Activated CD4-positive, alpha-beta T cell treated with anti-CD3 and anti-CD28 coated beads for 48 hours (primary cell): Measurements from ENCODE around the gene MYZAP.

Experiments used
- DNase-seq: peaks from one replicate; pipeline ENCODE4 v3.0.0-alpha.2; 2020

Gene MYZAP

DNA sequence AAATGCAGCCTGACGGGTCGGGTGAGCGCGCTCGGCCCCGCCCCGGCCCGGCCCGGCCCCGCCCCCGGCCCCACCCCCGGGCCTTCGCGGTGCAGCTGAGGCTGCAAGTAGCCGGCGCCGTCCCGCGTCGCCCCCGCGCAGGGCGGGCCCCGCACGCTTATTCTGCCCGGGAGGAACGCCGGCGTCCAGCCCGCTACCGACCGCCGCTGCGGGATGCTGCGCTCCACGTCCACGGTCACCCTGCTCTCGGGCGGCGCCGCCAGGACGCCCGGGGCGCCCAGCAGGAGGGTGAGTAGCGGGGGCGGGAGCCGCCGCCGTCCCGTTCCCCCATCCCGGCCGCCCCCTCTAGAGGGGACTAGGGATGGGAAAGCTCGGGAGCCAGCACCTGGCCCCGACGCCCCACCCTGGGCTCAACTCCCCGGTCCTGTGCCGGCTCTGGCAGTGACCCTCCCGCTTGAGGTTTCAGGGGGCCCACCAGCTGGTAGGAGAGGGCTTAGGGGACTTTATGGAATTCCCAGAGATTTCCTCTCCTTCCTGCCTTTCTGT lies at the start of gene MYZAP:
MYZAP (plus strand) TSS at position 83 of the 546 bp plus-strand sequence; CDS start at position 214, 131 bp downstream.
- DNase-seq: peak; percentile 65

DNA sequence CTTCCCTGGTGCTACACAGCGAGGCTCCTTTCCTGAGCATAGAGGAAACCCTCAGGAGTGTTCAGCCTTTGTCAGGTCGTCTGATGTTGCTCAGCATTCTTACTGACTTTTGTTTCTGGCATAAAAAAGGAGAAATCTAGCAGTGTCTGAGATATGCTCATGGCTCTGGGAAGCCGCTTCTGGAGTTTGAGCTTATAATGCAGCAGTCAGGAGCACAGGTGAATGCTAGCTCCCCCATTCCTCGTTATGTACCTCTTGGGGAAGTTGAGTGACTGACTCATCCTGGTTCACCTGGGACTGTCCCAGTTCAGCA lies 49.2 kb upstream of the MYZAP start:
- no peak for DNase-seq

DNA sequence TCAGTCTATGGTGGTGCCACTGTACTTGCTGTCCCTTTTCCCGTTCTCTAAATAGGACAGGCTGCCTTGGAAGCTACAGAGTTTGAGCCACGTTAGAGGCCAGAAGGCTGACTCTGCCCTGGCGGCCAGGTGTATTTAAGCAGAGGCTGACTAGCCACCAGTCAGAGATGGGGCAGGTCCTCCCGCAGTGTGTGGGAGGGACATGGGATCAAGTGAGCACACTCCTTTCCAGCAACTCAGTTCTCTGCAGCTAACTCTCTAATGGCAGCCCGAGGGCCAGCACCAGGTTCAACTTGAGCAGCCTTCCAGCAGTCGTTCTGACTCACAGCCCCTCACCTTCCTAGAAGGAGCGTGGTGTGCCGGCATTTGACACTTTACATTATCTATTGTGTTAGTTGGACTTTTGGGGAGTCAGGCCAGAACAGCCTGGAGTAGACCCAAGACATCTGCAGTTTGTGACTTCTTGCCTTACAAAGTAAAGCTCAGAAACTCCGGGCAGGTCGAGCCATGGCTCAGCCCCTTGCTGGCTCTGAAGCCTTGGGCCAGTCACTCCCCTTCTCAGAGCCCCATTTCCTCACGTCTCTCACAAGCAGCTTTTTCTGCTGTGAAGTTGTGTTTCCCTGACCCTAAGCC lies 46.7 kb upstream of the MYZAP start:
- DNase-seq: no peak

DNA sequence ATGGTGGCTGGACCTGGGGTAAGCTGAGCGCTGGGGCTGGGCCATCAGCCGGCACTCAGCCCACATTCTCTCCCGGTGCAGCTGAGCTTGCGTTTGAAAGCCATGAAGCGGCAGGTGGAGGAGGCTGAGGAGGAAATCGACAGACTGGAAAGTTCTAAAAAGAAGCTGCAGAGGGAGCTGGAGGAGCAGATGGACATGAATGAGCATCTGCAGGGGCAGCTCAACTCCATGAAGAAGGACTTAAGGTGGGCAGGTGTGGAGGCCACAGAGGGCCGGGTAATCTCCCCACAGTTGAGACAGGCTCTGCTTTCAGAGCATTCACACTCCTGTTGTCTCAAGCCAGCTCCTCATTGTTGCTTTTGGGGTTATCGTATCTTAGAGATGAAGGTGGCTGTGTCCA lies 45.7 kb upstream of the MYZAP start:
- no peak for DNase-seq

DNA sequence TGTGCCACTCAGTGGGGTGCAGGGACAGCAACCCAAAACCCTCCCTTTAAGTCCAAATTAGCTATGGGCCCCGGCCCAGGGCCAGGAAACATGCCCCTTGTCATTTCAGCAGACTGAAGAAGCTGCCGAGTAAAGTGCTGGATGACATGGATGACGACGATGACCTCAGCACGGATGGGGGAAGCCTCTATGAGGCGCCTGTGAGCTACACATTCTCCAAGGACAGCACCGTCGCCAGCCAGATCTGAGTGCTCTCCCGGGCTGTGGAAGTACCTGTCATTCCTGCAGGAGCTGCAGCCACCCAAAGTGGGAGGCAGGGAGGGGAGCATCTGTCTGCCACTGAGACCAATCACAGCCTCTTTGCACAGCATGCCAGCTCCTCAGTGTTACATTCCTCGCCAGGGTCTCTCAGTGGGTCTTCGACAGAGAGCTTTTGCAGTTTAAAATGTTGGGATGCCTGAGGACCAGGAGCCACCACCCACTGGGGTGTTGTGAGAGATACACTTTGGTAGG lies 44.4 kb upstream of the MYZAP start:
- no peak for DNase-seq

DNA sequence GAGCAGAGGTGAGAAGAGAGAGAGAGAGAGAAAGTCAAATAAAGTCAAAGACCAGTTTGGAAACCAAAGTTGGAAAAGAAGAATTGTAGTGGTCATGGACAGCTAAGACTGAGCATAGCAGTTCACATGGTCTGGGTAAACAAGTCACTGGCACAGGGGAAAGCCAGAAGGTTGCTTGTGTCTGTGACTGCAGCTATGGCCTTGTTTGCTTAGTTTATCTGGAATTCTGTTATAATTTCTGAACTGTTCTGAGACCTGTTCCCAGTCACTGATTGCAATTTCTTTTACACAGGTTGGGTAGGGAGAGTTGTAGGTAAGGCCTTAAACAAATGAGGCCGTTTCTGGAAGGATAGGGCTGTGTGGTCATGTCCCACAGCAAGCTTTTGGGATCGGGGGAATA lies 43.4 kb upstream of the MYZAP start:
- DNase-seq: no peak

DNA sequence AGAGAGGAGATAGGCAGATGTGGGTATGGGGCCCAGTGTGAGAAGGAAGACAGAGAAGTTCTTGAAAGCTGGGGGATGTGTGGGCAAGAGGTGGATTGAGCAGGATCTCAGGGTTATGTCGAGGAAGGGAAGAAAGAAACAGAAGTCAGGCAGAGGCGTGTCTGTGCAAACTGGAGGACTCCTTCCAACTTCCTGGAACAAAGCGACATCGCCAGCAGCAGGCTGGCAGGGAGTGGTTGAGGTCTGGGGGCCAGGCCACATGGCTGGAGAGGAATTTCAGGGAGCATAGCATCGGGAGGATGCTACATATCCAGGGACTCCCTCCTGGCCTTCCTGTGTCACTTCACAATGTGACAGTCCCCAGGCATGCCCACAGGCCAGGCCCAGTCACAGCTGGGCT lies 42.9 kb upstream of the MYZAP start:
- DNase-seq: no peak

GRCh38 chr15:57549935-57550334 lies 41.8 kb upstream of the MYZAP start:
- no peak for DNase-seq

DNA sequence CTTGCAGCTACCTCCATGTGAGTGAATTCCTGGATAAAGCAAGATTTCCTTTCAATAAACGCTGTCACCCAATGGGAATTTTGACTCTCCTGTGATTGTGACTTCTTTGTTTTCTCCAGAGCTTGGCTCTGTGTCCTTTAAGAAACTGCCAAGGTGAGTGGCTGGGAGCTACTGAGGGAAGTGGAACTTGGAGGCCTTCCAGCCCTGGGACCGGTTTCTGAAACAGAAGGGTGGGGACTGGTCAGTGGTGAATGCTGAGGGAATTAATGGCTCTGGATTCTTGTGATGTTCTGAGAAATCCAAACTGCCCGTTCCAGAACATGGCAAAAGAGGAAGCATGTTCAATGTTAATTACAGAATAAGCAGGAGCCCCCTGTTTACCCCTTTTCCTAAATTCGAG lies 41.1 kb upstream of the MYZAP start:
- DNase-seq: no peak

- DNase-seq: no peak
Observed at GRCh38 chr15:57551715-57552677, 39.7 kb upstream of the MYZAP start.

DNA sequence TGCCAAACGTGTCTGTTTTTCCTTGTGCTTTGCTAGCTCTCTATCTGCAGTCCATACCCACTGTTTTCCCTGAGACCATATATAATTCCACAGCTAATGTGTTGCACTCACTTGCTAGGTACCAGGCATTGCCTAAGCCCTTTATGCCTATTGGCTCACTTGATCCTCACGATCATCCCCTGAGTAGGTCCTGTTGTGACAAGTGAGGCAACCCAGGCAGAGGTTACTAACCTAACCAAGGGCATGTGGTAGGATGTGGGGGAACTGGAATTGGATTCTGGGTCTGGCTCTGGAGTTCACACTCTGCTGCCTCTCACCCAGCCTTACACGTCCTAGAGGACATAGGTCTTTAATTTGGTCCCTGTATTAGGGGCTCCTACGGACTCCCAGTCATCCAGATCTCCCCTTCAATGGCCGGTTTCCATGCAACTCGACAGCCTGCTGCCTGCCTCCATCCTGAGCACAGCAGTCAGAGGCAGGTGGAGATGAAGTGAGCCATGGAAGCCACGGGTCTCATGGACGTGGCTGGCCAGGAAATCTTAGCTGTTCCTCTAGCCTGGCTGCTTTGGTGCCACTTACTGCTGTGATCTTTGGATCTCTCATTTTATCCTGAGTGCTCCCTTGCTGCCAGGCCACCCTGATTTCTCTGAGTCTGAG lies 38.9 kb upstream of the MYZAP start:
- no peak for DNase-seq

DNA sequence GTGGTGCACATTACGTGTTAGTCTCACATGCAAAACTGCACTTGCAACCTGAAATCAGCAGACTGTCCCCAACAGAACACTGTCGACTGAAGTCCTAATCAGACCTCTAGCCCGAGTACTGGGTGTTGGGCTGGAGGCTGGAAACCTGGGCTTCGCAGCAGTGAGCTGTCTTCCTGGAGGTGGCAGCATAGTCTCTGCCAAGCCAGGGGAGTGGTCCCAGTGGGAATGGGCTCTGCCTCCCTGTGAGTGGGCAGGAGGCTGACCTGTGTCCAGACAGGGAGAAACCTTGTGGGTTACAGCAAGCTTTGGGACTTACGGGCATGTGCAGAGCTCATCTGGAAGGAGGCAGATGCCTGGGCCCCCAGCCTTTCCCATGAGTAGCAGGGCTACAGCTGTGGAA lies 38.2 kb upstream of the MYZAP start:
- no peak for DNase-seq

- no peak for DNase-seq
Observed at GRCh38 chr15:57554063-57554811, 37.5 kb upstream of the MYZAP start.

- DNase-seq: no peak
Observed at GRCh38 chr15:57554812-57555179, 36.9 kb upstream of the MYZAP start.

DNA sequence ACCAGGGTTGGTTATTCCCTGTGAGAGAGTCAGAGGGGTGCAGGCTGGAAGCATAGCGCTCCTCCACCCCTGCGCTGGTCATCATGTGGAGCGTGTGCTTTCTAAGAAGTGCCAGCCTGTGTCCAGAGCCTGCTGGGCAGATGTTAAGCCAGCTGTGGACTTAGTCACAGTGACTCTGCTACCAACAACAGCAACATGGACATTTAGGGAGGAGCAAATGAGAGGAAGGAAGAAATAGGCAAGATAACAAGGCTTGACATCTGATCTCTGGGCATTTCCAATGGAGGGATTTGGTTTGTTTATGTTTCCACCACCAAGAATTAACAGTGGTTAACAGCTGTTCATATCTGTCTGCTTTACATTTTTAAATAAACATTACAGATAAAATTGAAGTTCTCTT lies 36.4 kb upstream of the MYZAP start:
- no peak for DNase-seq

GRCh38 chr15:57556040-57556439 lies 35.7 kb upstream of the MYZAP start:
- no peak for DNase-seq

DNA sequence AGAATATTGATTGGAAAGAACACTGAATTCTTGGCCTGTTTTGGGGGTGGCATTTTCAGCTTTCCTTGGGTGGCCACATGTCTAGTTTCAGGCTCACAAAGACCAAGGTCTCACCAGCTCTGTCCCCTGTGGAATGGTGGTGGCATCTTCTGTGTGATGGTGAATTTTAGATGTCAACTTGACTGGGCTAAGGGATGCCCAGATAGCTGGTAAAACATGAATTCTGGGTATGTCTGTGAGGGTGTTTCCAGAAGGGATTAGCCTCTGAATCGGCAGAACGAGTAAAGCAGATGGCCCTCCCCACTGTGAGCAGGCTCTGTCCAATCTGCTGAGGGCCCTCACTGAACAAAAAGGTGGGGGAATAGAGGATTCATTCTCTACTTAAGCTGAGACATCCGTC lies 34.4 kb upstream of the MYZAP start:
- no peak for DNase-seq

GRCh38 chr15:57557810-57558209 lies 33.9 kb upstream of the MYZAP start:
- no peak for DNase-seq

DNA sequence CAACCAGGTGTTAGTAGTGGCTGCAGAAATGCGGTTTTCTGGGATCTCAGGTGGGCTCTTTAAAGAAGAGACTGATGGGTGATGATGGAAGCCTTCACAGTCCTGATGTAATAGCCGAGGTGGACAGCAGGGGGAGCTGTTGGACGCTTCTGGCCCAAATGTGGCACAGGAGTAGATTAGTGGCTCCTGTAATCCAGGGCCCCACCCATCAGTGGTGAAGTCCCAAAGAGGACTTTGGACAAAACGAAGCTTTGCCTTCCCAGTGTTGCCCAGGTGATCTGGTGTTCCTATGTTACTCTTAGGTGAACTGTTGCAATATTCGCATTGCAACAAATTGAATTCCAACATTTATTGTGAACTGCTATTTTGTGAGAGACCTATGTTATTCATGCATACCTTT lies 31.8 kb upstream of the MYZAP start:
- peak; percentile 84 for DNase-seq

GRCh38 chr15:57561041-57561711 lies 30.5 kb upstream of the MYZAP start:
- peak; percentile 75 for DNase-seq

GRCh38 chr15:57562196-57562769 lies 29.4 kb upstream of the MYZAP start:
- peak; percentile 14 for DNase-seq

GRCh38 chr15:57563416-57563815 lies 28.3 kb upstream of the MYZAP start:
- no peak for DNase-seq
